Measurements from ENCODE around the gene KRT85. TPM values are rescaled to one million over a fixed set of nuclear protein-coding genes. Genes with fewer than 3 reads are reported as not detected.

KRT85 gene
- total and polyA plus RNA-seq, 2 donors (not counting 1 experiment from before 2014, with no cell fraction given), result not detected

DNA sequence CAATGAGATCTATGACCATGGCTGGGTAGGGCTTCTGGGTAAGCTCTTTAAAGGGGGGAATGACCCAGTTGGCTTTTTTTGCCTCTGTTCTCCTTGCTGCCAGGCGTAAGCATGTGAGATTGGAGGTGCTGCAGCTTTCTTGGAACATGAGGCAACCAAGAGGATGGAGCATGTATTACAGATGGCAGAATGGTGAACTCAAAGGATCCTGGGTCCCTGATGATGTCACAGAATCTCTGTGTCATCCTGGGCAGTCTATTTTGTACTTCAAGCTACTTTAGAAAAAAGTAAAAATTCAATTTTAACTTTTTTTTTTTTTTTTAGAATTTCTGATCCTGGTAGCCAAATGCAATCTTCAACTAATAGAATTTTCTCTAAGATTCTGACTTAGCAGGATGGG lies 30.9 kb upstream of the KRT85 start:
- peaks cover 0 to 3% (median 0%) of the 10 kb centered on the region in 4 experiments for H3K27me3 ChIP-seq (replicated peaks in 1 of 4; ENCODE audit: control extremely low read depth in 1 of 4, control insufficient read depth in 3 of 4, insufficient read depth in 4 of 4, low read length in 3 of 4)
- ChIA-PET CTCF (interaction anchor here (0.7 kb wide), 1 partner anchor 37 kb away, joined by 3 read pairs; no protein-coding TSS in a partner anchor), POLR2A (interaction anchor here (0.5 kb wide), 1 partner anchor 1220 kb away, joined by 11 read pairs; no protein-coding TSS in a partner anchor)
- Mint-ChIP-seq H3K27me3 (peaks cover 9% of the 10 kb centered on the region), H3K4me3 (no peak overlapping the region), H3K9me3 (ENCODE audit: insufficient read depth) (no peaks in the 10 kb centered on the region), H3K4me1 (no peaks in the 10 kb centered on the region), H3K27ac (no peak overlapping the region)
- no peak overlapping the region for H3K27ac ChIP-seq (ENCODE audit: low read length in 2 of 2)
- DNase-seq, result no peak
- no peaks in the 10 kb centered on the region for H3K4me1 ChIP-seq (ENCODE audit: control insufficient read depth in 2 of 2, insufficient read depth in 2 of 2, low read length in 2 of 2)
- H3K79me2 ChIP-seq (ENCODE audit: control insufficient read depth, insufficient read depth, low read length), result no peaks in the 10 kb centered on the region
- 57% methylated on average over 1 of the region's 1 CpG for WGBS (ENCODE audit: insufficient coverage)
- H4K20me1 ChIP-seq (ENCODE audit: control insufficient read depth, insufficient read depth, low read length, poor library complexity, severe bottlenecking), result no peaks in the 10 kb centered on the region
- ATAC-seq (ENCODE audit: low read depth), result no peak
- no peak overlapping the region for H3K9ac ChIP-seq (ENCODE audit: low read length)
- H3K4me2 ChIP-seq (replicated peaks; ENCODE audit: low read depth, low read length, poor library complexity, severe bottlenecking), result no peak overlapping the region
- H3K36me3 ChIP-seq (replicated peaks in 1 of 2; ENCODE audit: control extremely low read depth in 1 of 2, control insufficient read depth in 1 of 2, extremely low read depth in 1 of 2, insufficient read depth in 2 of 2, low read length in 1 of 2), result no peaks in the 10 kb centered on the region
- no peak for TF ChIP-seq EZH2 (IDR thresholded peaks at IDR 0.05; ENCODE audit: borderline replicate concordance, insufficient read depth, low read depth, low read length, poor library complexity, severe bottlenecking)
- no peak for TF ChIP-seq CTCF (IDR thresholded peaks at IDR 0.05)
- H2AFZ ChIP-seq (ENCODE audit: insufficient read depth, low read depth, low read length, poor library complexity, severe bottlenecking), result no peak overlapping the region
- no peaks in the 10 kb centered on the region for H3K9me3 ChIP-seq (ENCODE audit: control extremely low read depth in 1 of 3, control insufficient read depth in 2 of 3, insufficient read depth in 1 of 3, low read length in 2 of 3)
- H3K4me3 ChIP-seq (ENCODE audit: control extremely low read depth in 1 of 5, extremely low read depth in 1 of 5, insufficient read depth in 1 of 5, low read depth in 2 of 5, low read length in 4 of 5), result no peak overlapping the region
- intact Hi-C loops (cut with micrococcal nuclease), result no loop called here

GRCh38 chr12:52396656-52397055 lies 29.4 kb upstream of the KRT85 start:
- no peaks in the 10 kb centered on the region for H3K4me1 Mint-ChIP-seq
- peaks cover 7% of the 10 kb centered on the region for H3K27me3 Mint-ChIP-seq
- H2AFZ ChIP-seq (ENCODE audit: insufficient read depth, low read depth, low read length, poor library complexity, severe bottlenecking), result no peak overlapping the region
- no peak for DNase-seq
- H3K27ac Mint-ChIP-seq, result no peak overlapping the region
- TF ChIP-seq CTCF (IDR thresholded peaks at IDR 0.05) (no peak), EZH2 (IDR thresholded peaks at IDR 0.05; ENCODE audit: borderline replicate concordance, insufficient read depth, low read depth, low read length, poor library complexity, severe bottlenecking) (no peak)
- intact Hi-C loops (cut with micrococcal nuclease), result no loop called here
- no peaks in the 10 kb centered on the region for H3K79me2 ChIP-seq (ENCODE audit: control insufficient read depth, insufficient read depth, low read length)
- H3K9me3 Mint-ChIP-seq (ENCODE audit: insufficient read depth), result no peaks in the 10 kb centered on the region
- POLR2A ChIA-PET, result no interaction called here
- no peak overlapping the region for H3K4me2 ChIP-seq (replicated peaks; ENCODE audit: low read depth, low read length, poor library complexity, severe bottlenecking)
- CTCF ChIA-PET, result no interaction called here
- no peaks in the 10 kb centered on the region for H4K20me1 ChIP-seq (ENCODE audit: control insufficient read depth, insufficient read depth, low read length, poor library complexity, severe bottlenecking)
- no peaks in the 10 kb centered on the region for H3K36me3 ChIP-seq (replicated peaks in 1 of 2; ENCODE audit: control extremely low read depth in 1 of 2, control insufficient read depth in 1 of 2, extremely low read depth in 1 of 2, insufficient read depth in 2 of 2, low read length in 1 of 2)
- 87% methylated on average over 8 of the region's 8 CpGs for WGBS (ENCODE audit: insufficient coverage)
- H3K27me3 ChIP-seq (replicated peaks in 1 of 4; ENCODE audit: control extremely low read depth in 1 of 4, control insufficient read depth in 3 of 4, insufficient read depth in 4 of 4, low read length in 3 of 4), result peaks cover 0 to 3% (median 0%) of the 10 kb centered on the region in 4 experiments
- no peak overlapping the region for H3K27ac ChIP-seq (ENCODE audit: low read length in 2 of 2)
- no peaks in the 10 kb centered on the region for H3K4me1 ChIP-seq (ENCODE audit: control insufficient read depth in 2 of 2, insufficient read depth in 2 of 2, low read length in 2 of 2)
- ATAC-seq (ENCODE audit: low read depth), result no peak
- no peak overlapping the region for H3K4me3 Mint-ChIP-seq
- no peak overlapping the region for H3K9ac ChIP-seq (ENCODE audit: low read length)
- no peaks in the 10 kb centered on the region for H3K9me3 ChIP-seq (ENCODE audit: control extremely low read depth in 1 of 3, control insufficient read depth in 2 of 3, insufficient read depth in 1 of 3, low read length in 2 of 3)
- no peak overlapping the region for H3K4me3 ChIP-seq (ENCODE audit: control extremely low read depth in 1 of 5, extremely low read depth in 1 of 5, insufficient read depth in 1 of 5, low read depth in 2 of 5, low read length in 4 of 5)

Measured in B cell (primary cell).